Tibial nerve (tissue), 4 donors: ENCODE data around the gene WNT7A. TPM values are rescaled to one million over a fixed set of nuclear protein-coding genes. Genes with fewer than 3 reads are reported as not detected.

ENCODE experiments used
- DNase-seq, 2 donors: peaks; one replicate each; pipeline ENCODE4 v3.0.0-alpha.2; 2019; ENCODE audit warnings: low spot score in 2 of 2
- H3K27ac ChIP-seq, 4 donors: fragments of 200-600 bp; sonication (generic) in 3 of 4; one replicate each; pipeline ENCODE4 v1.5.1; 2017 to 2019; ENCODE audit warnings: mild to moderate bottlenecking in 1 of 4
- H3K27me3 ChIP-seq, 2 donors: fragments of 200-600 bp; sonication (generic) in 1 of 2; one replicate each; pipeline versions ENCODE4 v1.5.1 to v1.6.0; 2017 to 2019
- H3K36me3 ChIP-seq, 3 donors: fragments of 200-600 bp; sonication (generic); one replicate each; pipeline ENCODE4 v1.5.1; 2018 to 2019
- H3K4me1 ChIP-seq, 4 donors: fragments of 200-600 bp; sonication (generic) in 3 of 4; one replicate each; pipeline ENCODE4 v1.5.1; 2017 to 2019
- H3K4me3 ChIP-seq, 4 donors: fragments of 200-600 bp; sonication (generic) in 3 of 4; one replicate each; pipeline ENCODE4 v1.5.1; 2017 to 2019; ENCODE audit warnings: mild to moderate bottlenecking in 1 of 4, moderate library complexity in 1 of 4
- H3K9me3 ChIP-seq, 4 donors: fragments of 200-600 bp; sonication (generic) in 3 of 4; one replicate each; pipeline ENCODE4 v1.5.1; 2017 to 2019
- CTCF ChIP-seq, 5 experiments: fragments of 200-600 bp in 3 of 5; fragments of 450-650 bp in 2 of 5; sonication (generic) in 3 of 5; IDR thresholded peaks; one replicate each; pipeline ENCODE4 v1.5.1; 2016 to 2019; ENCODE audit warnings: antibody characterized with exemption in 5 of 5, mild to moderate bottlenecking in 3 of 5, moderate library complexity in 2 of 5
- EP300 ChIP-seq, 2 donors: sonication (generic); formaldehyde crosslinking; IDR thresholded peaks; one replicate each; pipeline ENCODE4 v1.6.1; 2017; ENCODE audit warnings: antibody characterized with exemption in 2 of 2, mild to moderate bottlenecking in 1 of 2
- POLR2A ChIP-seq, 2 donors: fragments of 450-650 bp; IDR thresholded peaks; one replicate each; pipeline ENCODE4 v1.6.1; 2017; ENCODE audit warnings: antibody characterized with exemption in 2 of 2, mild to moderate bottlenecking in 2 of 2, moderate library complexity in 2 of 2
- WGBS, 2 donors: methylation state at CpG; one replicate each; pipeline ENCODE4 v1.1.5; 2018; 5-methylcytosine and 5-hydroxymethylcytosine counted together
- total RNA-seq, 4 donors: library from RNA; depleted of rRNA; stranded (reverse); fragments of >200 nt; gene quantifications; one replicate each; pipeline ENCODE4 v1.1.0, GENCODE V29; 2016

The WNT7A gene
- total RNA-seq, 4 donors from 2014 or later = 0.21 TPM; not detected in 3

DNA sequence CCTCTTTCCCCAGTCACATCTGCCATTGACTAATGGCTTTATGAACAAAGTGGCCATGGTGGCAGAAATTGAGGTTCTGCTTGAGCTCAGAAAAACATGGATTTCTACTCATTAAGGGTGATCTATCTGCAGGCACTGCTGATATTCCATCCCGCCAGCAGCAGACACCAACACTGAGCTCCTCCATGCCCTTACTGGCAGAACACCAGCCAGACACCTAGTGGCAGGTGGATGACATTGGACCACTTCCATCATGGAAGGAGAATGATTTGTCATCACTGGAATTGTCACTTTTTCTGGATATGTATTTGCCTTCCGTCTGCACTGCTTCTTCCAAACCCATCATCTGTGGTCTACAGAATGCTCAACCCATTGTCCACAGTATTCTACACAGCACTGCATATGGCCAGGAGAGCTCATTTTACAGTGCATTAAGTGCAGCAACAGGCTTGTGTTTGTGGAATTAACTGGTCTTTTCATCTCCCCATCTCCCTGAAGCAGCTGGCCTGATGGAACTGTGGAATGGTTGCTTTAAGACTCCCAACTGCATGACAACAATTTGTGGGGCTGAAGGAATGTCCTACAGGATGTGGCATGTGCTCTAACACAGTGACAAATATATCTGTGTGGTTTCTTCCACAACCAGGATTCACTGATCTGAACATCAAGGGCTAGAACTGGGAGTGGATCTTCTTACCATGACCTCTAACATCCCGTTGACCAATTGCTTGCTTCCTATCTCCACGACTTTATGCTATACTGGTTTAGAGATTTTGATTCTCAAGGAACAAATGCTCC is 103.4 kb downstream of the WNT7A start:
- Histone ChIP-seq H3K27ac (no peak overlapping the region), H3K9me3 (no peaks in the 10 kb centered on the region), H3K4me3 (no peak overlapping the region), H3K36me3 (no peaks in the 10 kb centered on the region), H3K27me3 (no peaks in the 10 kb centered on the region), H3K4me1 (no peaks in the 10 kb centered on the region)
- no peak for DNase-seq
- 80 to 88% methylated on average over 4 of the region's 4 CpGs for WGBS, 2 donors
- TF ChIP-seq CTCF (IDR thresholded peaks at IDR 0.05) (no peak), POLR2A (IDR thresholded peaks at IDR 0.05) (no peak), EP300 (IDR thresholded peaks at IDR 0.05) (no peak)

DNA sequence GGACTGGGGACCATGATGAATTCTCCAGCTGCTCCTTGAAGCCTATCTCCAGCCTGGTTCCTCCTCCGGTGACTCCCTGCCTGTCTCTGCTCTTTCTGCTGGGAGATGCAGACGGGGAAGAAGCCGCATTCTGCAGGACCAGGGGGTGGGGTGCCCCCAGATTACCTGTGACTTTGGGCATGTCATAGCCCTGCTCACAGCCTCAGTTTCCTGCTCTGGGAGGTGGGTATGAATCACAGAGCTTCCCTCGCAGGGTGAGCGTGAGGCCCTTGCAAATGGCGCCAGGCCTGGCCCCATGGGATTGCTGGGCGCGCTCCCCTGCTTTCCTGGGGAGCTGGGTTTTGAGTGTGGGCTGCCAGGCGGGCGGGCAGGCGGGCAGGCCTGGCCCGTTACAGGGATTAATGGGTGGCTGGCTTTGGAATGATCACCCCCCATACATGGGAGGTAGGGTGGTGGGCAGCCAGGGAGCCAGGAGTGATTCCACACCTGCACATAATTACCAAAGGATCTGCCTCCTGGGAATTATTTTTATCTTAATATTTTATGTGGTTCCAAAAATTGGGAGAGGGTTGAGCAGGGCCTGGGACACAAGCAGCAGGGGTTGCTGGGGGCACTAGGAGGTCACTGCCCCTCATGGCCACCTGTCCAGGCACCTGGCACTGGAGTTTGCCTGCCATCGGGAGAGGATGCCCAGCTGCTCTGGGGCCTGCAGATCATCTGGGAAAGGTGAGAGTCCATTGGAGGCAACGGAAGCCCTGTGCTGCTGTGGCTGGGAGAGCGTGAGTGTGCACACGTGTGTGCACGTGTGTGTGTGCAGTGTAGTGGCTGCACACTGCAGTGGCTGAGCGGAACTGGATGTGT is 106.8 kb downstream of the WNT7A start:
- TF ChIP-seq CTCF (IDR thresholded peaks at IDR 0.05) = no peak
- no peak for TF ChIP-seq POLR2A (IDR thresholded peaks at IDR 0.05)
- no peak for TF ChIP-seq EP300 (IDR thresholded peaks at IDR 0.05)

GRCh38 chr3:13772321-13772745 is 107.5 kb downstream of the WNT7A start:
- no peak for TF ChIP-seq POLR2A (IDR thresholded peaks at IDR 0.05)
- H3K36me3 ChIP-seq = no peaks in the 10 kb centered on the region
- no peak overlapping the region for H3K4me3 ChIP-seq
- WGBS, 2 donors = 72 to 88% methylated on average over 6 to 7 of the region's 7 CpGs
- no peak overlapping the region for H3K27ac ChIP-seq
- DNase-seq = no peak
- no peaks in the 10 kb centered on the region for H3K4me1 ChIP-seq
- no peaks in the 10 kb centered on the region for H3K27me3 ChIP-seq
- H3K9me3 ChIP-seq = no peaks in the 10 kb centered on the region

More for the DNA sequence above, 106.8 kb downstream of the WNT7A start:
- no peaks in the 10 kb centered on the region for H3K4me1 ChIP-seq
- DNase-seq = no peak
- H3K4me3 ChIP-seq = no peak overlapping the region
- no peak overlapping the region for H3K27ac ChIP-seq
- no peaks in the 10 kb centered on the region for H3K9me3 ChIP-seq
- no peaks in the 10 kb centered on the region for H3K27me3 ChIP-seq
- WGBS, 2 donors = 84 to 87% methylated on average over 17 to 18 of the region's 18 CpGs
- H3K36me3 ChIP-seq = no peaks in the 10 kb centered on the region

DNA sequence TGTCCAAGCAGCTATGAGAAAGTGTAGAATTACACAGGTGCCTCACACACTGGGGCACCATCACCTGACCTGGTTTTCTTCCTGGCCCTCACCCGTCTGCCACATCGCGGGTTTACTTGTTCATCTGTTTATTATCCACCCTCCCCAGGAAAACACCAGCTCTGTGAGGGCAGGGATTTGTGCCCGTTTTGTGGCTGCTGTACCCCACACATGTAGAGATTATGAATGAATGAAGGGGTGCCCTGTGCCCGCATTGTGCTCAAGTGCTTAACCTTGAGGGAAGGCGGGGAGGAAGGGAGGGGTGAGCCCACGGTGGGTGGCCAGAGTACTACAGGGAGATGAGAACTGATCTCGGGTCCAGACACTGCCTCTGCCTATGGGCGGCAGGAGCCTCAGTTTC is 108.4 kb downstream of the WNT7A start:
- Histone ChIP-seq H3K4me1 (no peaks in the 10 kb centered on the region), H3K27me3 (no peaks in the 10 kb centered on the region), H3K36me3 (no peaks in the 10 kb centered on the region), H3K4me3 (no peak overlapping the region), H3K27ac (no peak overlapping the region), H3K9me3 (peaks cover 0 to 6% (median 0%) of the 10 kb centered on the region in 4 donors)
- no peak for TF ChIP-seq EP300 (IDR thresholded peaks at IDR 0.05)
- TF ChIP-seq POLR2A (IDR thresholded peaks at IDR 0.05) = no peak
- 80 to 87% methylated on average over 9 of the region's 9 CpGs for WGBS, 2 donors
- DNase-seq = no peak

- no peak overlapping the region for H3K27ac ChIP-seq
- TF ChIP-seq POLR2A (IDR thresholded peaks at IDR 0.05) (no peak), EP300 (IDR thresholded peaks at IDR 0.05) (no peak), CTCF (IDR thresholded peaks at IDR 0.05) (no peak)
- no peaks in the 10 kb centered on the region for H3K36me3 ChIP-seq
- no peaks in the 10 kb centered on the region for H3K27me3 ChIP-seq
- WGBS, 2 donors = 61 to 75% methylated on average over 9 of the region's 9 CpGs
- no peaks in the 10 kb centered on the region for H3K4me1 ChIP-seq
- no peak overlapping the region for H3K4me3 ChIP-seq
- H3K9me3 ChIP-seq = peaks cover 0 to 6% (median 0%) of the 10 kb centered on the region in 4 donors
- no peak for DNase-seq
Measured at GRCh38 chr3:13770170-13771169, 109.4 kb downstream of the WNT7A start.
